SK-N-MC (cell line): Measurements from ENCODE around the gene RORC.

ENCODE experiments used
- FOXP2 ChIP-seq: optimal IDR thresholded peaks from 2 replicates; pipeline ENCODE3; 2011; ENCODE audit warnings: mild to moderate bottlenecking, moderate library complexity; ENCODE audit not compliant: insufficient read depth; ENCODE audit errors: extremely low read length, control extremely low read depth
- POLR2AphosphoS5 ChIP-seq: IDR thresholded peaks from 2 replicates; pipeline ENCODE4 v1.6.1; 2012; ENCODE audit warnings: mild to moderate bottlenecking, low read depth, low read length, borderline replicate concordance

GRCh38 chr1:151803915-151804314 lies 27.7 kb downstream of the RORC start:
- TF ChIP-seq FOXP2 (no peak), POLR2AphosphoS5 (no peak)
